ENCODE data around the gene PAX1.

The PAX1 gene

DNA sequence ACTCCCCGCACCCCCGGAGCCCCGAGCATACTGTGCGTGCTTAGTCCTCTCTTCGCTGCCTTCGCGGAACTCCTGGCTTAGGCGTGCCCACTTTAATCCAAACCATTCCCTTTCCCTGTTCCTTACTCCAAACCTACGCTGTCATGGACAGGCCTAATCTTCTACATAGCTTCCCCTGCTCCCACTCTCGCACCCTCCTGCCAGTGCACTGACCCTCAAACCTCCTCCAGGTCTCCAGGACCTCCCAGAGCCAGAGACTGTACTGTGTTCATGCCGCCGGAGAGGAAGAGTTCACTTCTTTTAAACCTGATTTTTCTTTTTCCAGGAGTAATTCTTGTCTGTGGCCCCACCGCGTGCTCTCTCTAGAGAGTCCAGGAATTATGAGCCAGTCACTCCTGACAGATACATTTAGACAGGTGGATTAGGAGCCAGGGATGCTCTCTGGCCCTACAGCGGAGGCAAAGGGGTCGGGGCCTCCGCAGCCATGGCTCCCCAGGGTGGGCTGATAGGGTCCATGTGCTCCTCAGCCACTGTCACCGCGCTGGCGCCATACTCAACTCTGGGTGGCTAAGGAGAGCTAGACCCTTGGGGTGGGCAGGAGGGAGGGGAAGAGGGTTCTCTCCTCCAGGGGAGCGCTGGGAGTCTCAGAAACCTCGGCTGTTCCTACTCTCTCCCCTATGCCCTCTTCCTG lies 1.6 kb upstream of the PAX1 start:
- no peak for DNase-seq (ENCODE audit: low spot score)

DNA sequence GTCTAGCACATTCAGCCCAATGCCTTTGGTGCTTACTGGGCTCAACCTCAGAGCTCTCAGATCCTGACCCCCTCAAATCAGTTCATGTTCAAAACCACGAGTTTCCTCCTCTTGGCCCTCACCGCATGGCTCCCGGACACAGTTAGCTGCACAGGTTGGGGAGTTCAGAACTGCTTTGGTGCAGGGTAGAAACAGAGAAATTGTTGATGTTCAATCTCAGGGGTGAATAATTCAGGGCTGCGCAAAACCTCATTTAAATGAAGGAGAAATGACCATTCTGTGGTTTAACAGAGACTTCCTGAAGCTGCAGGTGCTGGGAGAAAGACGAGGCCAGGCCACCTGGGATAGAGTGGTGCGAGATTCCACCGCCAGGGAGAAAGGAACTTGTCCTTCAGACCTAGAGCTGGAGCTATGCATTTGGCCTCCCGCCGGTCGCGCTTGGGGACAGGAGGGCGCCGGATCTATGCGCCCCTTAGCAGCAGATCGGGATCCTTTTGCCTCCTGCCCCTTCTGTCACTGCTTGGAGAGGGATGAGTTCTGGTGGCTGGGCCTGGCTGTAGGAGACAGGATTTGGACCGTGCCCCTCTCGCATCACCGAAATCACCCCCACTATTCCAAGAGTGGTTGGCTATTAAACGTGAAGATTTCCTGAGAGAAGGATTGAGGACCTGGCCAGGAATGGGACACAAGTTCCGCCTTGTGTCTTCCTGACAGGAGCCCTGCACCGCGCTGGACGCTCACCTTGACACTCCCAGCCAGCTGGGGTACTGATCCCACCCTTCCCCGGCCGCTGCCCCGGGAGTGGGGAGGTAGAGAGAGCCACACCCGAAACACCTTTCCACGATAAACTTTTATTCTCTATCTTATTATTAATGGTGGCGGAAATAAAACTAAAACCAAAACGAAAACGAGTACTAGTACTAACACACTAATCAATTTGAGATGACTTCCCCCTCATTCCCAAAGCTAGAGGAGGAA lies 767 bp upstream of the PAX1 start:
- no peak for DNase-seq (ENCODE audit: low spot score)

- DNase-seq (ENCODE audit: low spot score) = no peak
These were observed 1.1 kb downstream of the PAX1 start for GRCh38 chr20:21706261-21707195.

DNA sequence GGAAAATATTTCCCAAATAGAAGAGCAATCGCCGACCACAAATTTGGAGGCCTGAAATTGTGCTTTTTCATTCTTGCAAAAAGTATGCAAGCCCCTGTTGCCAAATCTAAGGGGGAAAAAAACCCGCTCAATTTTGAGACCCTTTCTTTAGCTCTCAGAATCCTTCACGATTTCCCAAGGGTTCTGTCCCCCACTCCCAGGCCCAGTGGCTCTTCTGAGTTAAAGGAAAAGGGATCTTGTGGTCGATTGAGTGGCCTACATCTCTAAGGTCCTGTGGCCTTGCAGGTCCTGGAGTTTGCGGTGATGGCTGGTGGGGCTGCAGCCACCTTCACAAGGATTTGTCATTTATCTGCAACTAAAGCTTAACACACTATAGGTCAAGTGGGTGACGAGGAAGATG lies 1.8 kb downstream of the PAX1 start:
- DNase-seq (ENCODE audit: low spot score) = no peak

GRCh38 chr20:21707999-21708737 lies 2.7 kb downstream of the PAX1 start:
- DNase-seq (ENCODE audit: low spot score) = no peak

DNA sequence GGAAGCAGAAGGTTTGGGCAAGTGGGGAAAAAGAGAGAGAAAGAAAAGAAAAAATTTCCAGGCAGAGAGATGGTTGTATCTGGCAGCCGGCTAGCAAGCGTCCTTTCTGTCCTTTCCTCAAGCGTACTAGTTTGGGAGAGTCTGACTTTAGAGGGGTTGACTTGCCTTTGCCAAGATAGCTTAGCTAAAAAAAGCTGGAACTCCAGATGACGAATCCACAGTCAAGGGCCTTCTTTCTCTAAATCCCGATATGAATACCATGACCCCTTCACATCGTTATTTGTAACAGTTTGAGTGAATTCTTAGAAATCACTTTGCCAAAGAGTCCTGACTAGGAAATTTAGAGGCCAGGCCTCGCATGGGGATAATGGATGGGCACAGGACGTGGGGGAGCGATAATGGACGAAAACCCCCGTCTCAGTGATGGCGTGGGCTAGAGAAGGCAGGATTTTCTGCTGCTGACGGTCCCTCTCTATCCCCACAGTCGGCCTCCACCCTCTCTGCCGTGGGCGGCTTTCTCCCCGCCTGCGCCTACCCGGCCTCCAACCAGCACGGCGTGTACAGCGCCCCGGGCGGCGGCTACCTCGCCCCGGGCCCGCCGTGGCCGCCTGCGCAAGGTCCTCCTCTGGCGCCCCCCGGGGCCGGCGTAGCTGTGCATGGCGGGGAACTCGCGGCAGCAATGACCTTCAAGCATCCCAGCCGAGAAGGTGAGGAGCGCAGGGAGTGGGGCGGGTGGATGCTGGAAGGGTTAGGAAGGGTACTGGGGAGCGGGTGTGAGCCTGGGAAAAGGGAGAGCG lies 3.5 kb downstream of the PAX1 start:
- no peak for DNase-seq (ENCODE audit: low spot score)

- DNase-seq (ENCODE audit: low spot score) = no peak
These were observed 4.1 kb downstream of the PAX1 start for GRCh38 chr20:21709535-21709904.

- DNase-seq (ENCODE audit: low spot score) = no peak
These were observed 4.9 kb downstream of the PAX1 start for GRCh38 chr20:21710341-21710740.

DNA sequence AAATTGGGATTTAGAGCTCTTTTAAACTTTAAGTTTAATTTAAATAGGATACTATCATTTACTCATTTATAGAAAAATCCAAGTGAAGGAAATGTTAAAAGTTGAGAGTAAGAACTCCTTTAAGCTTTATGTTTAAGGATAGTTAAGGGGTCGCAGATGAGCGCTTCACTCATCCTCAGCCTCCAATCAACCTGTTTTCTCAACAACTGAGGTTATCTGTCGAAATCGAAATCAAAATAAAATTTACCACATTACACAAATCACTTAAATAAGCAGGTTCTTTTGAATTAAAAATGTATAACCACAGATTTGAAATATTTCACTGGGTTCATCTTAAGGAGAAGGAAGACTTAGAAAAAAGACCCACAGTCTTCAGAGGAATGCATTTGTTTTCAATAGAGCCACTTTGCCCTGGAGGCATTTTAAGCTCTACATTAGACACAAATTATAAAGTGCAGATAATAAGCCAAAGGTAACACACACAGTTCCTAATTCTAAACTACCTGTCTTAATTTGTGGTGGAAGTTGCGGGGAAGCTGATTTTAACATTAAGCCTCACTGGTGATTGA lies 5.5 kb downstream of the PAX1 start:
- DNase-seq (ENCODE audit: low spot score) = no peak

GRCh38 chr20:21712443-21713059 lies 7.1 kb downstream of the PAX1 start:
- DNase-seq (ENCODE audit: low spot score) = no peak

- DNase-seq (ENCODE audit: low spot score) = no peak
These were observed 8.0 kb downstream of the PAX1 start for GRCh38 chr20:21713470-21713869.

- DNase-seq (ENCODE audit: low spot score) = no peak
These were observed 8.4 kb downstream of the PAX1 start for GRCh38 chr20:21713901-21714296.

DNA sequence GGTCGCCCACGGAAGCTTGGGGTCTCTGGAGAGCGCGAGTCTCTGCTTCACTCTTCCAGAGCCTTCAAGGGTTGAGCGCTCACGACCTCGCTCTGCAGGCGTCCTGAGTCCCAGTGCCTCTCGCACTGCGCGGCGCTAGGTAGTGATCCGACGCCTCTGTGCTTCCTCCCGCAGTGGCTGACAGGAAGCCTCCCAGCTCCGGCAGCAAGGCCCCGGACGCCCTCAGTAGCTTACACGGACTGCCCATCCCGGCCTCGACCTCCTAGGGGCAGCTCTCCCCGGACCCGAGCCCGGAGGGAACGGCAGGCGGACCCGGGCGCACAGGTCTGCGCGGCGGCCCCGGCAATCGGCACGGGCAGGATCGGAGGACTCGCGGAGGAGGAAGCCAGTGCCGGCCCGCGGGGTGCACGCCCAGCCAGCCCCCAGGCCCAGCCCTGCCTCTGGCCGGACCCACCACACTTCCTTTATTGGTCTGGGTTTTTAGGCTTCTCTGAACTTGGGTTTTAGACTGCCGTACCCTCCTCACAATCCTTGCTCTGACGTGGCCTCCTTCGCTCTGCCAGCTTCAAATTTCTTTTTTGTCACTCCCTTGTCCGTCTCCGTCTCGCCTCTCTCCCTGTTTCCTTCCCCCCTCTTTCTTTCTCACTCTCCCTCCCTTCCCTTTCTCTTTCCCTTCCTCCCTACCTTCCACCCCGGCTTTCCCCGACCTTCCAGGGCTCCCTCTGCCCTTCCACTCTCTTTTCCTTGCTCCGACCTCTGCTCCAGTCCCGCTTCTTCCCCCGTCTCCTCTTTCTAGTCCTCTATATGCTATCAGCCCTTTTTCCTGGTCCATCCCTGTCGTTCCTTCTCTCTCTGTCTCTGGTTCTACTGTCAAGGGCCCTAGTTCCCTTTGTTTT lies 9.1 kb downstream of the PAX1 start:
- DNase-seq (ENCODE audit: low spot score) = no peak

- no peak for DNase-seq (ENCODE audit: low spot score)
These were observed 9.9 kb downstream of the PAX1 start for GRCh38 chr20:21715193-21715881.

- peak; percentile 59 for DNase-seq (ENCODE audit: low spot score)
These were observed 14.2 kb downstream of the PAX1 start for GRCh38 chr20:21719592-21720214.

GRCh38 chr20:21725892-21726291 lies 20.4 kb downstream of the PAX1 start:
- DNase-seq (ENCODE audit: low spot score) = no peak

DNA sequence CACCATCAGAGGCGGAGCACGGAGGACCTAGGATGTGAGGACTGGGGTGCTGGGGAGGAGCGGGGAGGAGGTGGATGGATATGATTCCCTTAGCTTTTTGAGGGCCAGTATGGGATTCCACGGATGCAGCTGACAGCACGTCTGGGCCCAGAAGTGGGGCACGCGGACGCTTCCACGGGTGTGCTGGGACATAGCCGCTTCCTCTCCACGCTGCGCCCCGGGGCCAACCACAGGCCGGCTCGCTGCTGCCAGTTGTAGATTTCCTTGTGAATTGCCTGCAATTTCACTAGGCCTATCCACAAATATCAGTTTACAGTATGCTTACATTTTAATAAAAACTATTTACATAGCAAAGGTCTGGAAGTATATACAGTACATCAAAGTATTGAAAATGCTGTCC lies 23.9 kb downstream of the PAX1 start:
- DNase-seq (ENCODE audit: low spot score) = no peak

GRCh38 chr20:21739161-21739560 lies 33.7 kb downstream of the PAX1 start:
- DNase-seq (ENCODE audit: low spot score) = no peak

Data from globus pallidus (tissue), 1 donor.